Measurements from ENCODE around the gene IGF1R.

The IGF1R gene

DNA sequence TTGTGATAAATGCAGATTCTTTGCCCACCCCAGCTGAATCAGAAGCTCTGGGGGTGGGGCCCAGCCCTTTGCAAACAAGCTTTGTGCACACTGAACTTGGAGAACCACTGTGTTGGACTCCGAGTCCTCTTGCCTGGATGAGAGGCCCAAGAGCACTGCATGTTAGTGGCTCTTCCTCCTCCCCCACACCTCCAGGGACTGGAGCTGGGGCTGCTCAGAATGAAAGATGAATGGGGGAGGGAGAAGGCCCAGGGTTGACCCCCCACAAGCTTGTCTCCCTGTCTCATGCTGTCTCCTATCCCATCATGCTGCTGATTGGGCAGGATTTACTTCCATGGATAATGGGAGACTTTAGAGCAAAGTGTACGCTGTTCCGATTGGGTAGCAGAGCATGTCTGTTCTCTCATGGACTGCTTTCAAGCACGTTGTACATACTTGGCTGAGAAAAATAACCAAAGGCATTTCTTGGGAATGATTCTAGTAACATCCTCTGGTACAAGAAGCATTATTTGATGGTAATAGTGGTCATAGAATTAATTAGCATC, 259.7 kb downstream of the IGF1R start:
- Histone ChIP-seq H3K9me3 (ENCODE audit: control insufficient read depth, low read depth, low read length) (no peaks in the 10 kb centered on the region), H3K4me3 (ENCODE audit: low read length) (no peak overlapping the region), H3K27me3 (ENCODE audit: control insufficient read depth, insufficient read depth, low read length) (no peaks in the 10 kb centered on the region), H3K36me3 (ENCODE audit: control insufficient read depth, low read depth, low read length) (peaks cover 29% of the 10 kb centered on the region), H3K4me1 (ENCODE audit: control insufficient read depth, low read depth, low read length) (peaks cover 3% of the 10 kb centered on the region), H3K9ac (ENCODE audit: low read length) (no peak overlapping the region), H3K27ac (ENCODE audit: low read length) (no peak overlapping the region)

GRCh38 chr15:98909968-98910885, 261.9 kb downstream of the IGF1R start:
- Histone ChIP-seq H3K27ac (ENCODE audit: low read length) (no peak overlapping the region), H3K36me3 (ENCODE audit: control insufficient read depth, low read depth, low read length) (peaks cover 46% of the 10 kb centered on the region)

GRCh38 chr15:98914626-98915025, 266.3 kb downstream of the IGF1R start:
- Histone ChIP-seq H3K27ac (ENCODE audit: low read length) (no peak overlapping the region), H3K9me3 (ENCODE audit: control insufficient read depth, low read depth, low read length) (no peaks in the 10 kb centered on the region), H3K9ac (ENCODE audit: low read length) (no peak overlapping the region), H3K4me3 (ENCODE audit: low read length) (no peak overlapping the region), H3K4me1 (ENCODE audit: control insufficient read depth, low read depth, low read length) (no peaks in the 10 kb centered on the region), H3K27me3 (ENCODE audit: control insufficient read depth, insufficient read depth, low read length) (no peaks in the 10 kb centered on the region), H3K36me3 (ENCODE audit: control insufficient read depth, low read depth, low read length) (peaks cover 64% of the 10 kb centered on the region)

More at GRCh38 chr15:98909968-98910885, 261.9 kb downstream of the IGF1R start:
- Histone ChIP-seq H3K4me1 (ENCODE audit: control insufficient read depth, low read depth, low read length) (peaks cover 3% of the 10 kb centered on the region), H3K9ac (ENCODE audit: low read length) (no peak overlapping the region), H3K4me3 (ENCODE audit: low read length) (no peak overlapping the region), H3K27me3 (ENCODE audit: control insufficient read depth, insufficient read depth, low read length) (no peaks in the 10 kb centered on the region), H3K9me3 (ENCODE audit: control insufficient read depth, low read depth, low read length) (no peaks in the 10 kb centered on the region)

GRCh38 chr15:98916826-98917225, 268.5 kb downstream of the IGF1R start:
- H3K4me3 ChIP-seq (ENCODE audit: low read length) = no peak overlapping the region
- no peak overlapping the region for H3K27ac ChIP-seq (ENCODE audit: low read length)
- H3K9me3 ChIP-seq (ENCODE audit: control insufficient read depth, low read depth, low read length) = no peaks in the 10 kb centered on the region
- H3K4me1 ChIP-seq (ENCODE audit: control insufficient read depth, low read depth, low read length) = no peaks in the 10 kb centered on the region
- H3K36me3 ChIP-seq (ENCODE audit: control insufficient read depth, low read depth, low read length) = peaks cover 48% of the 10 kb centered on the region
- no peak overlapping the region for H3K9ac ChIP-seq (ENCODE audit: low read length)
- no peaks in the 10 kb centered on the region for H3K27me3 ChIP-seq (ENCODE audit: control insufficient read depth, insufficient read depth, low read length)

GRCh38 chr15:98917417-98917816, 269.1 kb downstream of the IGF1R start:
- Histone ChIP-seq H3K27me3 (ENCODE audit: control insufficient read depth, insufficient read depth, low read length) (no peaks in the 10 kb centered on the region), H3K27ac (ENCODE audit: low read length) (no peak overlapping the region), H3K36me3 (ENCODE audit: control insufficient read depth, low read depth, low read length) (peaks cover 50% of the 10 kb centered on the region), H3K9me3 (ENCODE audit: control insufficient read depth, low read depth, low read length) (no peaks in the 10 kb centered on the region), H3K4me3 (ENCODE audit: low read length) (no peak overlapping the region), H3K4me1 (ENCODE audit: control insufficient read depth, low read depth, low read length) (no peaks in the 10 kb centered on the region), H3K9ac (ENCODE audit: low read length) (no peak overlapping the region)

DNA sequence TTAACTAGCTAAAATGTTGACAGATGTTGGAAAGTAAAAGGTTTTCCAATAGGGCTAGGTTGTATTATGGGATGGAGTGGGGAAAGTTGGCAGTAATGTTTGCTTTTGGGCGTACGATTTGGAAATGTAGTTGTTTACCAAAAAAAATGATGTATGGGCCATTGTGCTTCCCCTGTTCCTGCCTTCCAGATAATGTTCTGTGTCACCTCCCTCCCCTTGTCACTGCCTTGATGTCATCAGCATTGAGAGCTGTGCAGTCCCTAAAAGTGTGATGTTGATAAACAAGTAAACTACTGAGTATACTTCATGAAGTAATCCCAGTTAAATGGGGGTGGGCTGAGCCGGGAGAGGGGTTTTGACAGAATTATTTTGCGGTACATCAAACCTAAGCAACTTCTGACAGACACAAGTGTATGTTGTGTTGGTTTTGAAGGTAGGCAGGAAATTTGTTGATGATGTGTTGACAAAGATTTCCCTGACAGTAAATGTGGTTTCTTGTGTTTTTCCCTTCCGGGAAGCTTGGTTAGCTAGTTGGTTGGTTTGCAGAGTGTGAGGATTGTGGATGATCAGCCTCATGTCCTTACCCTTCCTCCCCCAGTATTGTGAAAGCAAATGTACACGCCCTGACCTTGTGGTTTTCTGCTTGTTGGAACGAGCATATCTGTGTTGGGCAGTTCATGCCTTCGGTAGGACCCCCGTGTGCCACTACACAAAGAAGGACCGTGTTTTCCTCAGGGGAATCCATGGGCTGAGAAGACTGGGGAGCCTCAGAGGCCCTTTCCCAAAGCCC, 271.9 kb downstream of the IGF1R start:
- Histone ChIP-seq H3K9ac (ENCODE audit: low read length) (no peak overlapping the region), H3K27ac (ENCODE audit: low read length) (no peak overlapping the region), H3K36me3 (ENCODE audit: control insufficient read depth, low read depth, low read length) (peaks cover 52% of the 10 kb centered on the region), H3K9me3 (ENCODE audit: control insufficient read depth, low read depth, low read length) (no peaks in the 10 kb centered on the region), H3K4me1 (ENCODE audit: control insufficient read depth, low read depth, low read length) (no peaks in the 10 kb centered on the region), H3K4me3 (ENCODE audit: low read length) (no peak overlapping the region), H3K27me3 (ENCODE audit: control insufficient read depth, insufficient read depth, low read length) (no peaks in the 10 kb centered on the region)

GRCh38 chr15:98923171-98923570, 274.8 kb downstream of the IGF1R start:
- Histone ChIP-seq H3K4me3 (ENCODE audit: low read length) (no peak overlapping the region), H3K9ac (ENCODE audit: low read length) (no peak overlapping the region), H3K27me3 (ENCODE audit: control insufficient read depth, insufficient read depth, low read length) (no peaks in the 10 kb centered on the region), H3K9me3 (ENCODE audit: control insufficient read depth, low read depth, low read length) (no peaks in the 10 kb centered on the region), H3K4me1 (ENCODE audit: control insufficient read depth, low read depth, low read length) (no peaks in the 10 kb centered on the region), H3K27ac (ENCODE audit: low read length) (no peak overlapping the region), H3K36me3 (ENCODE audit: control insufficient read depth, low read depth, low read length) (peaks cover 39% of the 10 kb centered on the region)

GRCh38 chr15:98923579-98923978, 275.2 kb downstream of the IGF1R start:
- Histone ChIP-seq H3K9me3 (ENCODE audit: control insufficient read depth, low read depth, low read length) (no peaks in the 10 kb centered on the region), H3K36me3 (ENCODE audit: control insufficient read depth, low read depth, low read length) (peaks cover 39% of the 10 kb centered on the region), H3K27ac (ENCODE audit: low read length) (no peak overlapping the region), H3K4me1 (ENCODE audit: control insufficient read depth, low read depth, low read length) (no peaks in the 10 kb centered on the region), H3K9ac (ENCODE audit: low read length) (no peak overlapping the region), H3K4me3 (ENCODE audit: low read length) (no peak overlapping the region), H3K27me3 (ENCODE audit: control insufficient read depth, insufficient read depth, low read length) (no peaks in the 10 kb centered on the region)

DNA sequence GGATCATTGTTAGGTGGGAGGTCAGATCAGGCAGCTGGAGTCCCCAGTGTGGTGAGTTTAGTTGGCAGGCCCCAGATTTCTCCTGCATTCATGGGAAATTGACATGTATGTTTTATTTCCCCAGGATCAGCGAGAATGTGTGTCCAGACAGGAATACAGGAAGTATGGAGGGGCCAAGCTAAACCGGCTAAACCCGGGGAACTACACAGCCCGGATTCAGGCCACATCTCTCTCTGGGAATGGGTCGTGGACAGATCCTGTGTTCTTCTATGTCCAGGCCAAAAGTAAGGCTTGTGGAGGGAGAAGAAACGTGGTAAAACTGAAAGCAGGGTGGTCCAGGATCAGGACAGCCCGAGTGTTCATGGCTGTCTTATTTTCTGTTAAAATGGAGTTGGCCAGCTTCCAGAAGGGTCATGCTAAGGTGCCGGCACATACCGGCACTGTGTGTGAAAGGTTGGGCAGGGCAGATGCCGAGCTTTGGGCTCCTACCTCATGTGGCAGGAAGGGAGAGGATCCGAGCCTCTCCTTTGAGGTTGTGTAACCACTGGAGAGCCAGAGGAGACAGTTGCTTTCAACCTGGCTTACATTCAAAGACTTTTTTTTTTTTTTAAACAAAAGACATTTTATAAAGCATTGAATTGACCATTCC, 276.2 kb downstream of the IGF1R start:
- Histone ChIP-seq H3K4me3 (ENCODE audit: low read length) (no peak overlapping the region), H3K36me3 (ENCODE audit: control insufficient read depth, low read depth, low read length) (peaks cover 41% of the 10 kb centered on the region), H3K9ac (ENCODE audit: low read length) (no peak overlapping the region)

DNA sequence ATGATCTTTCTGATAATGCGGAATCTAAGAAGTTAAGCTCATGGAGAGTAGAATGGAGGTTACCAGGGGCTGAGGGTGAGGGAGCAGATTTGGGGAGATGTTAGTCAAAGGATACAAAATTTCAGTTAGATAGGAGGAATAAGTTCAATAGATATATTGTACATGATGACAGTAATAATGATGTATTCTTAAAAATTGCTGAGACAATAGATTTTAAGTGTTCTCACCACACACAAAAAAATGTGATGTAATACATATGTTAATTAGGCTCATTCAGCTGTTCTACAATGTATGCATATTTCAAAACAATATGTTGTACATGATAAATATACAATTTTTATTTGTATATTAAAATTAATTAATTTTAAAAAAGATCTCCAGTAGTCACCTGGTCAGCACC, 277.9 kb downstream of the IGF1R start:
- H3K4me3 ChIP-seq (ENCODE audit: low read length) = no peak overlapping the region

More for the DNA sequence above, 276.2 kb downstream of the IGF1R start:
- no peak overlapping the region for H3K27ac ChIP-seq (ENCODE audit: low read length)
- no peaks in the 10 kb centered on the region for H3K27me3 ChIP-seq (ENCODE audit: control insufficient read depth, insufficient read depth, low read length)
- no peaks in the 10 kb centered on the region for H3K4me1 ChIP-seq (ENCODE audit: control insufficient read depth, low read depth, low read length)
- H3K9me3 ChIP-seq (ENCODE audit: control insufficient read depth, low read depth, low read length) = no peaks in the 10 kb centered on the region

GRCh38 chr15:98927022-98927421, 278.7 kb downstream of the IGF1R start:
- Histone ChIP-seq H3K27ac (ENCODE audit: low read length) (no peak overlapping the region), H3K9me3 (ENCODE audit: control insufficient read depth, low read depth, low read length) (no peaks in the 10 kb centered on the region)

More for the DNA sequence above, 277.9 kb downstream of the IGF1R start:
- Histone ChIP-seq H3K27me3 (ENCODE audit: control insufficient read depth, insufficient read depth, low read length) (no peaks in the 10 kb centered on the region), H3K36me3 (ENCODE audit: control insufficient read depth, low read depth, low read length) (peaks cover 55% of the 10 kb centered on the region), H3K9ac (ENCODE audit: low read length) (no peak overlapping the region), H3K27ac (ENCODE audit: low read length) (no peak overlapping the region), H3K9me3 (ENCODE audit: control insufficient read depth, low read depth, low read length) (no peaks in the 10 kb centered on the region), H3K4me1 (ENCODE audit: control insufficient read depth, low read depth, low read length) (no peaks in the 10 kb centered on the region)

More at GRCh38 chr15:98927022-98927421, 278.7 kb downstream of the IGF1R start:
- Histone ChIP-seq H3K27me3 (ENCODE audit: control insufficient read depth, insufficient read depth, low read length) (no peaks in the 10 kb centered on the region), H3K36me3 (ENCODE audit: control insufficient read depth, low read depth, low read length) (peaks cover 58% of the 10 kb centered on the region), H3K9ac (ENCODE audit: low read length) (no peak overlapping the region), H3K4me1 (ENCODE audit: control insufficient read depth, low read depth, low read length) (no peaks in the 10 kb centered on the region), H3K4me3 (ENCODE audit: low read length) (no peak overlapping the region)

Measured in iPS-18a (cell line).